OCI-LY7 (cell line): ENCODE measurements around the gene APOO. TPM values are rescaled to one million over a fixed set of nuclear protein-coding genes. Genes with fewer than 3 reads are reported as not detected.

Experiments
- Bru-seq: library from RNA; stranded (reverse); fragments of 400-500 nt; gene quantifications from one replicate; lab custom pipeline; 2021; lab: Mats Ljungman, UMichigan
- BruChase-seq, 2 experiments: library from RNA; stranded (reverse); fragments of 400-500 nt; gene quantifications; one replicate each; lab custom pipeline; 2021; lab: Mats Ljungman, UMichigan
- BruUV-seq: library from RNA; stranded (reverse); fragments of 400-500 nt; replicated peaks from 2 replicates; lab custom pipeline; 2021; lab: Mats Ljungman, UMichigan
- CTCF ChIA-PET: fragments of 300-600 bp; sonication (Branson Sonifier 250); formaldehyde crosslinking; loops from one replicate; lab custom pipeline; 2022; ENCODE audit warnings: antibody characterized with exemption; ENCODE audit not compliant: unreplicated experiment; lab: Charles Lee
- POLR2A ChIA-PET: fragments of 300-600 bp; sonication (Branson Sonifier 250); formaldehyde crosslinking; loops from one replicate; lab custom pipeline; 2022; ENCODE audit warnings: antibody characterized with exemption; lab: Charles Lee
- DNase-seq: peaks from one replicate; pipeline ENCODE4 v3.0.0-alpha.2; 2015; ENCODE audit warnings: low spot score
- H2AFZ ChIP-seq: fragments of 200-600 bp; sonication (generic), shearing (Covaris generic); 2 replicates; pipeline ENCODE4 v1.6.1; 2014; ENCODE audit warnings: mild to moderate bottlenecking, antibody characterized with exemption, low read length, moderate library complexity
- H3K27ac ChIP-seq: fragments of 200-600 bp; sonication (generic); 2 replicates; pipeline ENCODE4 v1.5.1; 2014; ENCODE audit warnings: mixed run types, low read depth, mild to moderate bottlenecking, moderate library complexity, low read length, inconsistent platforms; ENCODE audit not compliant: poor library complexity, severe bottlenecking
- H3K36me3 ChIP-seq: fragments of 200-600 bp; sonication (generic); 2 replicates; pipeline ENCODE4 v1.6.1; 2014; ENCODE audit warnings: mild to moderate bottlenecking, antibody characterized with exemption, low read length, moderate library complexity, mixed read lengths; ENCODE audit not compliant: insufficient read depth
- H3K4me1 ChIP-seq: fragments of 200-600 bp; sonication (generic); 2 replicates; pipeline ENCODE4 v1.5.1; 2014; ENCODE audit warnings: mild to moderate bottlenecking, low read length; ENCODE audit not compliant: insufficient read depth, poor library complexity, severe bottlenecking
- H3K4me2 ChIP-seq: fragments of 200-600 bp; sonication (generic); 2 replicates; pipeline ENCODE4 v1.6.1; 2014; ENCODE audit warnings: mild to moderate bottlenecking, low read length
- H3K4me3 ChIP-seq: fragments of 200-600 bp; sonication (generic); 2 replicates; pipeline ENCODE4 v1.5.1; 2014; ENCODE audit warnings: mild to moderate bottlenecking, low read depth, low read length; ENCODE audit not compliant: poor library complexity, severe bottlenecking
- H3K79me2 ChIP-seq: fragments of 200-600 bp; sonication (generic); 2 replicates; pipeline ENCODE4 v1.6.1; 2016; ENCODE audit warnings: low read depth, mild to moderate bottlenecking, low read length, moderate library complexity, mixed read lengths; ENCODE audit not compliant: insufficient read depth
- H3K9me2 ChIP-seq: fragments of 200-600 bp; sonication (generic); 2 replicates; pipeline ENCODE4 v1.6.1; 2016; ENCODE audit warnings: mild to moderate bottlenecking, low read length, mixed read lengths; ENCODE audit not compliant: insufficient read depth
- H3K9me3 ChIP-seq: fragments of 200-600 bp; sonication (generic); 2 replicates; pipeline ENCODE4 v1.6.1; 2014; ENCODE audit warnings: mild to moderate bottlenecking, mixed run types, low read length, mixed read lengths
- H4K20me1 ChIP-seq: fragments of 200-600 bp; sonication (generic); 2 replicates; pipeline ENCODE4 v1.6.1; 2014; ENCODE audit warnings: mild to moderate bottlenecking, antibody characterized with exemption, low read length, moderate library complexity, mixed read lengths; ENCODE audit not compliant: insufficient read depth
- CTCF ChIP-seq: fragments of 200-600 bp; sonication (generic); conservative IDR thresholded peaks from 2 replicates; pipeline ENCODE4 v1.5.1; 2014; ENCODE audit warnings: mild to moderate bottlenecking, antibody characterized with exemption, low read length, moderate library complexity, mixed read lengths
- EZH2phosphoT487 ChIP-seq: fragments of 200-600 bp; sonication (generic); IDR thresholded peaks from 2 replicates; pipeline ENCODE4 v1.6.1; 2018; ENCODE audit warnings: low read depth, borderline replicate concordance, mild to moderate bottlenecking, mixed run types, antibody characterized with exemption, low read length, moderate library complexity, mixed read lengths
- intact Hi-C: fragments of 100-400 bp; cut with micrococcal nuclease; formaldehyde crosslinking; loops from one replicate; pipeline ENCODE4 v1.10.0; 2022; ENCODE audit not compliant: unreplicated experiment
- long read RNA-seq: library from polyadenylated mRNA; stranded (forward); transcript quantifications from one replicate; pipeline ENCODE4 v2.0.0, GENCODE V29; 2022
- total RNA-seq, 2 experiments: library from RNA; depleted of rRNA in 1 of 2; stranded (reverse); fragments of >200 nt in 1 of 2; shearing (Covaris generic) in 1 of 2; gene quantifications; 2 replicates each; pipeline ENCODE4 v1.2.3, GENCODE V29; 2014 to 2022

The APOO gene
- 11.2 and 18.1 TPM in 2 replicates for total RNA-seq (2014; rRNA removed; shearing (Covaris generic))
- total RNA-seq (2022): 17.5 and 25.7 TPM in 2 replicates
- Bru-seq, nascent RNA: percentile 51 among the genes with signal in this experiment
- percentile 50 among the genes with signal in this experiment for BruChase-seq, experiment 1, labeled RNA remaining after a 6-hour chase
- percentile 48 among the genes with signal in this experiment for BruChase-seq, experiment 2, labeled RNA remaining after a 2-hour chase
- long read RNA-seq, transcript APOO-201 (9 exons, 1,118 nt): major isoform, 11 of 24 reads
- long read RNA-seq, partial matches to known transcripts: 3 of 24 reads
- long read RNA-seq, other reads (novel, unspliced or antisense): 10 of 24 reads

DNA sequence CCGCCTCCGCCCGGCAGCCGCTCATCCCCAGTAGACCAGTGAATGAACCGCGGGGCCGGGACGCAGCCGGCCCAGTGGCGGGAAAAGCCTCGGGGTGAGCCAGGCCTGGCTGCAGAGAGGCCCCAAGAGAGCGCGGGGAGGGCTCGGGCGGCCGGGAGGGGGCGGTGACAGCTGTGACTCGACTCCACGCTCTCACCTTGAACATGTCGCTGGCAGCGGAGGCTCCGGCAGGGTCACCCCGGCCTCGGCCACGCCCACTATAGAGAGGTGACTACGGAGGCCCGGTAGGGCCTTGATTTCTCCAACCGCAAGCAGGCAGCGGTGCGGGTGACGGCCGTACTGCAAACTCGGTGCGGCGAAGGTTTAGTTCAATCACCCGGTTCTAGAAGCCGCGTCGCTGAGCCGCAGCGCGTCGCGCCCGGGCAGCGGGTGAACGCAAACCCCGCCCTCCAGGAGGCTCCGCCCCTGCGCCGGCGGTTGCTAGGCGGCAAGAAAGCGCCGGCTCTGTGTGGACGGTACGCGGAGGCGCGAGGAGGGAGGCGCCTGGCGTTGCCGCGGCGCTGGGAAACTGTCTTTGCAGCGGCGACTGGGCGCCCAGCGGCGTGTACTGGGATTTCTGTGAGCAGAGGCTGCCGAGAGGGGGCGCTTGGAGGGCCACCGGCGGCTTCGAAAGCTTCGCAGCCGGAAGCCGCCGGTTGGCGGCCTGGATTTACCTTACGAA is at the start of gene APOO, which contains the start of gene CXorf58:
TSS of gene APOO (minus strand) at position 441 of the 721 bp plus-strand sequence. CDS start at position 205, 236 bp downstream.
TSS of gene CXorf58 (plus strand) at position 509 of the 721 bp plus-strand sequence. CDS start 2,297 bp downstream, outside the sequence.
- Histone ChIP-seq H3K4me2 (peak within 1 kb of the TSS; percentile 88), H3K9me3 (no peaks in the 10 kb centered on the region), H2AFZ (peak within 1 kb of the TSS; percentile 100), H3K4me1 (peaks cover 21% of the 10 kb centered on the region), H3K4me3 (peak within 1 kb of the TSS; percentile 89), H3K9me2 (no peaks in the 10 kb centered on the region), H3K27ac (peak within 1 kb of the TSS; percentile 93), H4K20me1 (no peaks in the 10 kb centered on the region), H3K36me3 (no peaks in the 10 kb centered on the region), H3K79me2 (peaks cover 19% of the 10 kb centered on the region; the same call in 1 of the 2 replicates)
- CTCF ChIA-PET: interaction anchor here (0.6 kb wide), 1 partner anchor 1804 kb away, joined by 4 read pairs; no protein-coding TSS in a partner anchor
- TF ChIP-seq EZH2phosphoT487 (no peak), CTCF (peak; percentile 69)
- intact Hi-C loops: loop anchor here (1.0 to 5.0 kb wide), 5 partner anchors 45 to 335 kb away; partner anchors contain the start of gene EIF2S3
- no TSS peak for BruUV-seq
- POLR2A ChIA-PET: interaction anchor here (0.7 to 1.7 kb wide), 4 partner anchors 44 to 218 kb away, joined by 3 to 16 read pairs (median 6); partner anchors contain the start of genes EIF2S3 and SAT1
- DNase-seq: peak; percentile 93

GRCh38 chrX:23954396-23954795 is 46.7 kb upstream of the APOO start:
- no peak overlapping the region for H3K4me3 ChIP-seq
- H4K20me1 ChIP-seq: no peaks in the 10 kb centered on the region
- ChIA-PET POLR2A (interaction anchor here (0.6 kb wide), 2 partner anchors 15 to 40 kb away, joined by 3 read pairs; no protein-coding TSS in a partner anchor), CTCF (no interaction called here)
- H3K4me1 ChIP-seq: peaks cover 18% of the 10 kb centered on the region
- H3K9me3 ChIP-seq: no peaks in the 10 kb centered on the region
- no peak overlapping the region for H3K4me2 ChIP-seq
- BruUV-seq: no TSS peak
- no peak for TF ChIP-seq EZH2phosphoT487
- no peak for TF ChIP-seq CTCF
- no peak for DNase-seq
- no peaks in the 10 kb centered on the region for H3K36me3 ChIP-seq
- intact Hi-C loops: no loop called here
- peak overlapping the region; percentile 100; the same call in 1 of the 2 replicates for H2AFZ ChIP-seq
- H3K27ac ChIP-seq: no peak overlapping the region
- H3K79me2 ChIP-seq: no peaks in the 10 kb centered on the region
- no peaks in the 10 kb centered on the region for H3K9me2 ChIP-seq
